HG03175 (cell line): ENCODE results near the gene MED12L.
A peak's percentile ranks its signal among the peaks of the same experiment; 100 is the strongest.

Experiments
- ATAC-seq: cut with Tn5 transposase; IDR thresholded peaks from one replicate; pipeline ENCODE4 v1.9.1; 2021; ENCODE audit warnings: mild to moderate bottlenecking, moderate library complexity; ENCODE audit not compliant: unreplicated experiment

The MED12L gene

DNA sequence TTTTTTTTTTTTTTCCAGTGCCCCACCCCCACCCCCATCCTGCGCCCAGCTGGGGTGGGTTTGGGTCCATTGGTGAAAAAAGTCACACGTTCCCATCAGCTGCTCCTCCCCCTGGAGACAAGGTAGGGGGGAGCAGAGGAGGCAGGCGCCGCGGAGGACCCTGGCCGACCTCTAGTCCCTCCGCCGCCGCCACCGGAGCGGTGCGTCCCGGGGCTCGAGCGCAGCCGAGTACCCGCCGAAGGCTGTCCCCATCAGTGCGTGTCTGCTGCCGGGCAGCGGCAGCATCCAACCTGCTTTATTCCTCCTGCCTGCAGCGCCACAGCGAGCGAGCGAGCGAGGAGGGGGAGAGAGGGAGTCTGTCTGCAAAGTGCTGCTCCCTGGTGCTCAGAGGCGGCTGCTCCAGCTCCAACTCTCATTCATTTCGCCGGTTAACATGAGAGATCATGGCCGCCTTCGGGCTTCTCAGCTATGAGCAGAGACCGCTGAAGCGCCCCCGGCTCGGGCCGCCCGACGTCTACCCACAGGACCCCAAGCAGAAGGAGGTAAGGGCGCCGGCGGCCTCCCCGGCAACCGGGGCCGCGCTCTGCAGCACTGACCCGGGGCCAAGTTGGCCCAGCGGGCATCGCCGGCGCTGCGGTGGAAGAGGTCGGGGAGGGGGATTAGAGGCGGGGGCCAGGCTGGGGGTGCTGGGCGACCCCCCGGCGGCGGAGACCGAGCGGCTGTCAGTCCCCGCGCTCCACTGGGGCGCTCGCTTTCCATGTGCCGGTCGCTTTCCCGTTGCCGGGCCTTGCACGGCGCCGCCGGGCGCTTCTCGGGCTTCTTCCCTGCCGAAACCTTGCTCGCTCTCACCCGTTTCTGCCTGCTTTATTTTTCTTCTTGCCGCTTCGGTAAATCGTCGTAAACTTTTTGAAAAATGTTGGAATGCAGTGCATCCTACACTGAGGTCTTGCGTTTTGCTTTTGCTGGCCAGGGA, 1.3 kb downstream of the MED12L start:
- peak; percentile 66 for ATAC-seq

DNA sequence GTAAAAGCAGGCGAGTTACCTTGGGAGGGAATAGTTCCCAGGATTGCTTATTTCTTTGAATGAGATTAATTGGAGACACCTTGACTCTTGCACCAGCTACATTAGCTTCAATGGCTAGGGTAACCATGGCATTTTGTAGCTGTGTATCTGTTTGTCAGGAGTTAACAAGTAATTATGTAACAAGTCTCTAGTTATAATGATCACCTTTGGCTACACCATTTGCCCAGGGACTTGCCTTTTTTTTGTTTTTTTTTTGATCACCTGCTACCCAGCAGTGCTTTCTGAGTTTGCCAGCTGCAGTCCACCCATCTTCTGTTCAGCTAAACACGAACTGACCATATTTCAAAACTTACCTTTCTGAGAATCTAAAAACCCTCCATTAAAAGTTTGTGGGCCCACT, 2.2 kb downstream of the MED12L start:
- no peak for ATAC-seq

DNA sequence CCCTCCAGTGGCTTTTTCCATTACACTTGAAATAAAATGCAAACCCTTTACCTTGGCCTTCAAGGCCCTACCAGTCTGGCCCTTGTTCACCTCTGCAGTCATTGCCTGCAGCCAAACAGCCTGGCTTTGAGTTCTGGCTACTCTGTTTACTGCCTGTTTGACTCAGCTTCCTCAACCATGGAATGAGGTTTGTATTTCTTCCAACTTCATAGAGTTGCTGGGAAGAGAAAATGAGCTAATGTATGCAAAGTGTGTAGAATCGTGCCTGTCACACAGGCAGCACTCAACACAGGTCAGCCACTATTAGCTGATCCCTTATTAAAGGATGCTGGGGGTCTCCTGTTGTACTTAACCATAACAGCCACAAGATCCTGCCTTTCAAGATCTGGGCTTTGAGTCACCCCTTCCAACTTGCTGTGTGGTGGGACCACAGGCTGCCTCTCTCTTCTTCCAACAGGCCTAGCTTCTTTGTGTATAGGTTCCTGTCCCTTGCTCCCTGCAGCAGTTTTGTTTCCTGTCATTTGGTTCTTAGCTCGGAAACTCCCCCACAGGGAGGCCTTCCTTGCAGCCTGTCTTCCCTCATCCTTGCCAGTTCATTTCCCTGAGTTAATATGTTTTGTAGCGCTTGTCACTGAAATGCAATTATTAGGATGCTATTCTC, 6.4 kb downstream of the MED12L start:
- ATAC-seq: no peak

DNA sequence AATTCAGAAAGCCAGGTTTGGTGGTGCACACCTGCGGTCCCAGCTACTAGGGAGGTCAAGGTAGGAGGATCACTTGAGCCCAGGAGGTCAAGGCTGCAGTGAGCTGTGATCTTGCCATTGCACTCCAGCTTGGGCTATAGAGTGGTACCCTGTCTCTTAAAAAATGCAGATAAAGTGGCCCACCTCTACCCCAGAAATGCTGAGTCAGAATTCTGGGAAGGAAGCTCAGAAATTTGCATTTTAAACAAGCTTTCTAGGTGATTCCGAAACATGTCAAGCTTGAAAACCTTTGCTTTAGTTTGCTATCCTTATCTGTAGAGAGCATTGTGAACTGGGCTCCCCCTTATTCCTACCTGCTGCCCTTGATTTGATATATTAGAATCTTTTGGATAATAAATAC, 7.7 kb downstream of the MED12L start:
- ATAC-seq: no peak

DNA sequence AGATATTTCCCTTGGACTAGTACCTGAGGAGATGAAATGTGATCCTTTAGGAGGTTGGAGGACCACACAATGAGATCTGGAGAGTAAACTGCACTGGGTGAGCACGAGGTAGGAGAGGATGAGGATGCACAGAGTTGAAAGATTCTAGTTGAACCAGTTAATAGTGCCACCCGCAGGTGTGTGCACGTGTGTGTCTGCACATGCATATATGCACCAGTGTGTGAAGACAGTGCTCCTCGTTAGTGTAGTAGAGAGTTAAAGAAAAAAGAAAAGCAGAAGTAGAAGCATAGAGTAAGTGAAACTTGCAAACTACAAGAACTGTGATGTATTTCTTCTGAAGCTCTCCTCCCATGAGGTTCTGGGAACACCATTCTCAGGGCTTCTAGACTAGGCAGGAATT, 8.4 kb downstream of the MED12L start:
- ATAC-seq: no peak

DNA sequence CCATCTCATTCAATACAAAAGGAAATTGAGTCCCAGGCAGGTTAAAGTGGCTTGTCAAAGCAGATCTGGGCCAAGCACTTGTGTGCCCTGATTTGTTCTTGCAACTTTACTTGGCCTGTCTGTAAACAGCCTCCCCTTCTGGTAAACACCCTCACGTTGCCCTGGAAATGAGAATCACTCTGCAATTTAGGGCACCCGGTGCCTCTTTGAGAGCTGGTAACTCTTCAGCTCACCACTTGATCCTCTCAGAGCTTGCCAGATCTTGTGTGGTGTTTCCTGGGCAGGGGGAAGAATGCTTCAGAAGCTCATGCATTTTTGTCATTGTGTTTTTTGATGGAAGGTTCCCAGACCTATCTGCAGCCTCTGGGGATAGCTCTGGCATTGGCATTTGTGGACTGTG, 11.3 kb downstream of the MED12L start:
- no peak for ATAC-seq

DNA sequence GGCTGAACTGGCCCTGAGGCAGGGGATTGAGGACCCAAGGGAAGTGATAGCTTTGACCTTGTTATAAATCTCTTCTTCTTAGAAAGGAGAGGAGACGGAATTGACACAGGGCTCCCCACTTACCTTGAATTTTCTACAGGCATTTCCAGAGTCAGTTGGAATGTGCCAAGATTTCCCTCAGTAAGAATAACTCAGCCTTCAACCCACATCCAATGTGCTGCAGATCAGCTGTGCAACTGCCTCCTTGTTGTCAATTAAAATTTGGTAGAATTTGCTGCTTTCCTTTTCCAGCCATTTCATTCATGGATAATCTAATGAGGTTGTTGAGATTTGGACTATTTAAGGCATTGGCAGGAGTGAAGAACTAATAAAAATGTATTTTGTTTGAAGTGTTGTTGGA, 14.6 kb downstream of the MED12L start:
- ATAC-seq: no peak

DNA sequence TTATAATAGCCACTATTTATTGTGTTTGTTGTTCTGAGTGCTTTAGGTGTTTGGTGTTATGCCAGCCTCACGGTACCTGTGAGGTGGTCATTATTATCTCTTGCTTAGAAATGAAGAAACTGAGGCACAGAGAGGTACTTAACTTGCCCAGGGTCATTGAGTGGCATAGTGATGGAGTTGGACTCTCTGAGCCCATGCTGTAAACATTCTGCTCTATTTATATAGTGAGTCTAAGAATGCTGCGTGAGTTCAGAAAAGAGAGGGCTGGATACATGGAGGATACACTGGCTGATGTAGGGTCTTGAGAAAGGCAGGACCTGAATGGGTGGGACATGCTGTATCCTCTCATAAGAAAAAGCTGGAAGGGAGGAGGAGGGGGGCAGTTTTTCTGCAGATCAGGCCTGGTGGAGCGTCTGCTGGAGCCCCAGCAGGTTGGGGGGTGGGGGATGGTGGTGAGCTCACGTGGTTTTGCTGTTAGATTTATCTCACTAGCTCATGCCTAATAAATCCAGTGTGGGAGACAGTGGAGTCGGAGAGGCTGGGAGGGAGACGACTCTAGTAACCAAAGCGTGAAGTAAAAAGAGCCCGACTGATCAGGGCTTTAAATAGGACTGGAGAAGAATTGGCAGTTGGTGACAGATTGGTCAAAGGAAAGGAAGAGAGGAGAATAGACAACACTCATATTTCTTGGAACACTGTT, 16.0 kb downstream of the MED12L start:
- ATAC-seq: no peak

DNA sequence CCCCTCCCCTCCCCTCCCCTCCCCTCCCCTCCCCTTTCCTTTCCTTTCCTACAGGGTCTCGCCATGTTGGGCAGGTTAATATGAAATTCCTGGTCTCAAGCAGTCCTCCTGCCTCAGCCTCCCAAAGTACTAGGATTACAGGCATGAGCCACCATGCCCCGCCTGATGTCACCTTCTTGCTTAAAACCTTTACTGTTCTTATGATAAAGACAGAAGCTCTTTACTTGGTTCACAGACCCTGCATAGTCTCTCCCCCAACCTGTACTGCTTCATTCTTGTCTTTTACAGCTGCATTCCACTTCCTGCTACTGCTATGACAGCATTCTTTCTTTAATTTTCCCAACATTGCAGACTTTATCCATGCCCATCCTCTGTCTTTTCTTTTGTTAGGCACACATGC, 20.8 kb downstream of the MED12L start:
- ATAC-seq: no peak

DNA sequence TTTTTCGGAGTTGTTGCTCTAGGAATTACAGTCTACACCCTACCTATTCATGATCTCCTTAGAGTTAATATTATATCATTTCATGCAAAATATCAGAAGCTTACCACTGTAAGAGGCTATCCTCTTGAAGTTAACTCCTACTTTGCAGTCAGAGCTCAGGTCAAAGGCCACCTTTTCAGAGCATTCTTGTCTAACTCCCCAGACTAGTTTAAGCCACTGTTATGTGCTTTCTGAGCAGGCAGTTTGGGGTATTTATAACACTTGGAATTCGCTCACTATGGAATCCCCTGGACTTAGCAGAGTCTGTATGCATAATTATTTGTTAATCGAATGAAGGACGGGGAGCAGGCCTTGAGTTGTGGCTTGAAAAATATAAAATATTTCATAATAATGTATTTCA, 21.7 kb downstream of the MED12L start:
- no peak for ATAC-seq

DNA sequence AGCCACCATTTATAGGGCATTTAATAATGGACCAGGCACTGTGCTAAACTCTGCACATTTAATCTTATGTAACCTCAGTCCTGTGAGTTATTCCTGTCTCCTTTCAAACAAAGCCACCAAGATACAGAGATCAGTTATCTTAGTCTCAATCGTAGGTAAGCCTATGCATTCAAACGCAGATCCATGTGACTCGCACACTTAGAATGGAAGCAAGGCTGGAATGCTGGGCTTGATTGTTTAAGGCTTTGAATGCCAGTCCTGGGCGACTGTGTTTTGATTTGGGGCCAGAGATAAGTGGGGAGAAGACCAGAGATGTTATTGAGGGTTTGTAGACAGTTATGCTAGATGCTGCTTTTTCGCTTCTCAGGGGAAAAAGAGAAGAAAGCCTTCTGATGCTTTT, 22.2 kb downstream of the MED12L start:
- no peak for ATAC-seq

DNA sequence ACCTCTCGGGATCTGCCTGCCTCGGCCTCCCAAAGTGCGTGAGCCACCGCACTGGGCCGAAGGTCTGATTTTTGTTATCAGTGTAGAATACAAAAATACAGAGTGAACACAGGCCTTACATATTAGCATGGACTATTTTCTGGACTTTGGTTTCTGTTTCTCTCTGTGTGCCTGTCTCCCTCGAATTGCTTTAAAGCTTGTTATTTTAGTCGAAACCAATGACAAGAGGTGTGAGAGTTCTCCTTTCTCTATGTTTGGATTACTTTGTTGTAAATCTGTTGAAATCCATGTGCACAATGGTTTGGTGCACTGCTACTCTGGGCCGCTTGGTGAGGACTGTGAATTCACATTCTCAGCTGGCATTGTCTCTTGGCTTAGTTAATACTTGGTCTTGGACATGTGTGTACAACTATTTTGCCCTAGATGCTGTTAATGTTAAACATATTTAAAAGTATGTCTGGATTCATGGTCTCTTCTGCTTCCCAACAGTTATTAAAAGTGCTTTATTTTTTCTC, 23.9 kb downstream of the MED12L start:
- no peak for ATAC-seq

DNA sequence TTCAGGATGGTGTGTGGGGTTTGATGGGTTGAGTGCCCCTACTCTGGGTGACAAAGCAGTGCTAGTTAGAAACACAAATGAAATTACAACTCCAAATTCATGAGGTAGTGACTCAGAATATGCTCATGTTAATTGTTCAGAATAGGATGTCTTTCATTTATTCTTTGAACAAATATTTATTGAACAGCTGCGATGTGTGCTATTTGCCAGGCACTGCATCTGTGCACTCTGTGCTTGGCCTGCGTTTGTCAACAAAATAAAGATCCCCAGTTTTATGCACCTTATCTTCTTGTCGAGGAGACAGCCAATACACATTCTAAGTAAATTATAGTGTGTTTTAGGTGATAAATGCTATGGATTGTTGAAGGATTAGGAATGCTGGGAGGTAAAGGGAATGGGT, 27.3 kb downstream of the MED12L start:
- no peak for ATAC-seq

DNA sequence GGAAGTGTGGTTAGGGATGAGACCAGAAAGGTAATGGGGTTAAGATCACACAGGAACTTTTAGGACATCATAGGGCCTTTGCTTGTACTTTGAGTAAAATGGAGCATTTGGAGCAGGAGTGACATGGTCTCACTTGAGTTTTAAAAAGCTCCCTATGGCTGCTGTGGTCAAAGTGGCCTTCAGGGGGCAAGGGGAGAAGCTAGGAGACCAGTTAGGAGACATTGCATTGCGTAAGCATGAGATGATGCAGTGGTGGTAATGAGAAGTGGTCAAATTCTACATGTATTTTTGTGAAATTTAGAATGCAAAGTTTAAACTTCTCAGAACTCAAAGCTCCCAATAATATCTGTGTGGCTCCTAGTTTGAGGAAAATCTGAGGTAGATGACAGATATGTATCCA, 27.9 kb downstream of the MED12L start:
- no peak for ATAC-seq

DNA sequence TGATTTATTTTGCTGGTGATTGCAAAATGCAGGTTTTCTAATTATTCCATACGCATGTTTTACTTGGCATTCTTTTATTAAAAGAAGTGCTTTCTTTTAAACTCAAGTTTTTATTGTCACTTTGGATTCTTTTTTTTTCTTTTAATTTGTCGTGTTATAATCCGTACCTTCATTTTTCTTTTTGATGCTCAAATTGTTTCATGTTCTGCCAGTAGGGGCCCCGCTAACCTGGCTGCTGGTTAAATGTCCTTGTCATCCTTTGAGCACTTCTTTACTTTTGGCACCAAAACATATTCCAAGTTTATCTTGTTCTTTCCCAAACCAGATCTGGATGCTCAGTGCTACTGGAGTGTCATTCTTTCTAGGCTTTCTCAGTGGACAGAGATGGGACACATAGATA, 31.6 kb downstream of the MED12L start:
- ATAC-seq: no peak

DNA sequence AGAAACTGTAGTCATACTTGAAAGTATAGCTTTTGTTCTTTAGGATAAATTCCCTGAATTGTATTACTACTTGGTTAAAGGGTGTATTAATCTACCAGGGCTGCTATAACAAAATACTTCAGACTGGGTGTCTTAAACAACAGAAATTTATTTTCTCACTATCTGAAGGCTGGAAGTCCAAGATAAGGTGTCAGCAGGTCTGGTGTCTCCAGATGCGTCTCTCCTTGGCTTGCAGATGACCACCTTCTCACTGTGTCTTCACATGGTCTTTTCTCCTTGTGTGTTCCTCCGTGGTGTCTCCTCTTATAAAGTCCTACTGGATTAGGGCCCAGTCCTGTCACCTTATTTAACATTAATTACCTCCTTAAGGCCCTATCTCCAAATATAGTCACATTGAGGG, 33.7 kb downstream of the MED12L start:
- no peak for ATAC-seq

DNA sequence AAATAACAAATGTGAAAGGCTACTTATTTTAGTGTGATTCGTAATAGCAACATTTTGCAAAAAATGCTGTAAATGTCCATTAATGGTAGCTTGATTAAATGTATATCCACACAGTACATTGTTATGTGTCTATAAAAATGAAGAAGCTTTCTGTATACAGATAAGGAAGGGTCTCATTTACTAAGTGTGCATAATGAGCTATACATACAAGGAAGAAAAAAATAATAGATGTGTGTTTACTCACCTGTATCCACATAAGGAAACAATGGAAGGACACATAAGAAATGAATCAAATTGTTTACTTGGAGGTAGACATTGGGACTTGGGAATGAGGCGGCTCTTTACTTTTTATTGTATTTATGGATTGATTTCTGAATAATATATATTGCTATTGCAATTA, 34.9 kb downstream of the MED12L start:
- no peak for ATAC-seq

DNA sequence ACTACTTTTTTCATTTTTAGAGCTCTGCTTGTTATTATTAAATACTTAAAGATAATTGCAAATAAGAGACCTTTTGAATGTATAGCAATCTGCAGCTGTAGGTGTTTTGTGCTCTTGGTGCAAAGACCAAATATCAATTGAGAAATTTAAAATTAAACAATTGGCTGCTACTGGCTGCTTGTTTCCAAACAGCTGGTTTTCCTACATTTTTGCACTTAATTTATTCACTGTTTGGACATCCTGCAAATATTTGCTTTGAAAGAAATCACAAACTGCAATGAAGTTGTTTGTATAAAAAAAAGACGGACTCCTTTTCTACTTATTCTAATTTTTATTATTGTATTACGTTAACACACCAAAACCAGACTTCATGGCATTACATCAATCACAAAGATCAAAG, 35.6 kb downstream of the MED12L start:
- no peak for ATAC-seq

DNA sequence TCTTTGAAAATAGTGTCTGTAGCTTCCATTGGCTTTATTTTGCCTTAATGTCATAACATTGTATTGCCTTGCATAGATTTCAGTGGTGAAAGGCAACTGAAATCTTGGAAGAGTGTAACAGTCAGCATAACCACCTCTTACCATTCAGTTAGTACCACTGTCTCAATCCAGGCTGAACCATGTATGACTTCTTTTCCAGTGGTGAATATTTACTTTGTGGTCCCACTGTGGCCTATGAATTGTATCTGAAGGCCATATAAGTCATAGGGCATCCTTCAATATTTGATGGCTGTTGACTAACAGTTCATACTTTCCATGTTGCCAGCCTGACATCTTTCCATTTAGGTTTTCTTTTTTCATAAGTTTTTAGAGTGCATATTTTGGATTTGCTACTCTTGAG, 38.4 kb downstream of the MED12L start:
- no peak for ATAC-seq

DNA sequence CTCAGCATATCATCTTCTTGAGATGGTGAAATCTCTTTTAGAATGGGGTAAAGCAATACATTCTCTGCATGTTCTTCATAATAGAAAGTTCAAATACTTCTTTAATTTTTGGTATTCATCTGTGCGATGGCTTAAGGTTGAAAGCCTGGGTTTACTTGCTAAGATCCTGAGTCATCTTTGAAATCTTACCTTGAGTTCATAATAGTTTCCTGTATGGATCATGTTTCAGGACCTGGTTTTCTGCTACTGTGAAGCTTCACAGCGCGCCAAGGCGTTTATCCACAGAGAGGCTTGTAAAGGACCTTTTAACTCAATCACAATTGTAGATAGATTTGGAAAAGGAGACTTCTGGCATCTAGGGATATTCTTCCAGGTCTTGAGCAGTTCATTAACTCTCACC, 39.0 kb downstream of the MED12L start:
- ATAC-seq: no peak

DNA sequence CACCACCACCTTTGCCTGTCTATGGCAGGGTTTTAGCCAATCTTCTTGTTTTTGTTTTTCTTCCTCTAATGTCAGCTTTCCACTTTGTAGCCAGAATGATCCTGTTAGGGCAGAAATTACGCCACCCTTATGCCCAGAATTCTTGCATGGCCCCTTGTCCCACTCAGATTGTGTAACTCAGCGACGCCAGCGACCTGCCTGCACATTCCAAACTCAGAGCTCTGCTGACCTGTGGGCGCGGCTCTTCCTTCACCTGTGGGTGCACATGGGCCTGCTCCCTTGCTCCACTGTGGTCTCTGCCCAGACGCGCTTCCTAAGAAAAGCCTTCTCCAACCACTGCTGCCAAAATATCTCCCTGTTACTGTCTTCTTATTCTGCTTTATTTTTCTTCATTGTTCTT, 45.0 kb downstream of the MED12L start:
- no peak for ATAC-seq

DNA sequence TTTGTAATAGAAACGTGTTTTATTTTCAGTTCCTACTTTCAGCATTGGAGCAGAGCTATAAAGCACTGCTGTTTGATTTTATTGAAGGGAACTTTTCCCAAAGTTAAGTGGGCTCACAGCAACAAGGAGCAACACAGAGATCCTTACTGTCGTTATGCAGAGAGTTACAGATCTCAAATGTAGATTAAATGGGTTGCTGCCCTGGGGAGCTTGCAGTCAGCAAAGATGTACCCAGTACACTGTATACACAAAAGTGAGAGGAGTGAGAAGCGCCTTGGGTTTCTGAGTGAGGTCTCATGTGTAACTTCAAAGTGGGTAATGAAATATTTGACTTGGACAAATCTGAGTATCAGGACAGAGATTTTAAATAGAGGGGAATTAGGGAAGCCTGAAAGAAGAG, 47.7 kb downstream of the MED12L start:
- ATAC-seq: no peak
